DMS 273 (cell line): ENCODE measurements around the gene MSI2.
A peak's percentile ranks its signal among the peaks of the same experiment; 100 is the strongest.

Source experiments
- DNase-seq: peaks from one replicate; lab custom pipeline; 2025; ENCODE audit not compliant: unreplicated experiment; lab: John Stamatoyannopoulos, UW

MSI2 gene

DNA sequence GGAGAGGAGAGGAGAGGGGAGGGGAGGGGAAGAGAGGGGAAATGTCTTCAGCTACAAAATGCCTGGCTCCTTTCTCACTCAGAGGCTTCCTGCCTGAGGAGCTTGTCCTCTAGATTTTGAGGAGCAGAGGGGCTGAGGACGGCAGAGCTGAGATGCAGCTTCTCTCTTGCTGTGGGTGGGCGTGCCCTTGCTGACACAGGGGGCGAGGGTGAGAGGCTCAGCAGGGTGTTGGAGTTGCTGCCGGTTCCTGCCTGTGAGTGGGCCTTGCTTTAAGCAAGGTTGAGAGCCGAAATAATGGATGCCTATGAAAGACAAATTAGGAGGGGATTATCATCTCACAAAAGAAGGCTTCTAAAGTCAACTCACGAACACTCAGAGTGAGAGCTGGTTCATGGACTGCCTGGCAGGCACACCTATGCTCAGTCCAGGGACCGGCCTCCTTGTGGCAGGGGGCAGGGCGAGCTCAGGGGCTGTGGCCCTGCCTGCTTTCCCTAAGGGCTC lies 215.6 kb downstream of the MSI2 start:
- DNase-seq = no peak

DNA sequence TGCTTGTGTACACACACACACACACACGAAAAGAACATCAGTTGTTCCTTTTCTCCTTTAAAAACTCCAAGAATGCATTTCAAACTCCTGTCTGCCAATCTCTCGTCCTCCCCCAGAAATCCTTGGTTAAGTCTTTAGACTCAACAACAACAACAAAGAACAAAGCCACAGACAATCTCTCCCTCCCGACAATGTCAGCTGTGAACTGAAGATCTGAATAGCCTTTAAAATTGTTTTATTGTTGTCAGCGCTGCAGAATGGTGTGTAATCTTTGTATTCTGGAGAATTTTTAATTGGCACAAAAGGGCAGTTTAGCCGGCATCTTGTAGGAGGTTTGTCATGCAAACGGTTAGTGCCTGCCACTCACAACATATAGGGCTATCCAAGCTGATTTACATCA lies 219.5 kb downstream of the MSI2 start:
- no peak for DNase-seq

DNA sequence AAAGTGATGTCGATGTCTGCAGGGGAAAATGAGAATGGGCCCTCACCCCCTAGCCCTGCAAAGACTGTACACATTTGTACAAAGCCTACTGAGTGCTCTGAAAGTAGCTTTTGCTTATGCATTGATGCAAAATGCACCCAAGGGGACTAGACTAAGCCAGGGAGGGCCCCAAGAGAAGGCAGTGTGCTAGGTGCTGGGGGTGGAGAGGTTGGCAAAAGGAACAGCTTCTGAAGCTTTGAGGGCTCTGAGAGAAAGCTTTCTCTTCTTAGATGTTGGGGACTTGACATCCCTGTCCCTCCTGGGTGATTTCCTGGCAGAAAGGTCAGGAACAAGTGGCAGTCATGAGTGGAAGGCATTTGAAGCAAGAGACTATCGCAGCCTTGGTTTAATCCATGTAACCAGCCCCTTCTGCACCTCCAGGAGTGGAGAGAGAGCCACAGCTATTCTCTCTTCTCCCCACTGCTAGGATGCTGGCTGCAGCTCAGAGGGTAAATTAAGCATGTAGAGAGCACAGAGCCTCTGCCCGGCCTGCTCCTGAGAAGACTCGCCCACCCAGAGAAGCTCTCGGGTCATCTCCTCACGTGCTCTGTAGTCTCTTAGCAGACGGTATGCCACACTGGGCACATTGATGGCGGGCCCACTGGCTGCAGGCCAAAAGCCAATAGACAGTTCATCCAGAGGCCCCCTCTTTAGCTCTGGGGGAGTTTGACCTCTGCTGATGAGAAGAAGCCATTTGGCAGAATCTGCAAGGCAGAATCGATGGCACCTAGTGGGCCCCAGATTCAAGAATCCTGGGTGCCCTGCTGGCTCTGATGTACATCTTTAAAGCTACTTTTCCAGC lies 221.4 kb downstream of the MSI2 start:
- DNase-seq = no peak

DNA sequence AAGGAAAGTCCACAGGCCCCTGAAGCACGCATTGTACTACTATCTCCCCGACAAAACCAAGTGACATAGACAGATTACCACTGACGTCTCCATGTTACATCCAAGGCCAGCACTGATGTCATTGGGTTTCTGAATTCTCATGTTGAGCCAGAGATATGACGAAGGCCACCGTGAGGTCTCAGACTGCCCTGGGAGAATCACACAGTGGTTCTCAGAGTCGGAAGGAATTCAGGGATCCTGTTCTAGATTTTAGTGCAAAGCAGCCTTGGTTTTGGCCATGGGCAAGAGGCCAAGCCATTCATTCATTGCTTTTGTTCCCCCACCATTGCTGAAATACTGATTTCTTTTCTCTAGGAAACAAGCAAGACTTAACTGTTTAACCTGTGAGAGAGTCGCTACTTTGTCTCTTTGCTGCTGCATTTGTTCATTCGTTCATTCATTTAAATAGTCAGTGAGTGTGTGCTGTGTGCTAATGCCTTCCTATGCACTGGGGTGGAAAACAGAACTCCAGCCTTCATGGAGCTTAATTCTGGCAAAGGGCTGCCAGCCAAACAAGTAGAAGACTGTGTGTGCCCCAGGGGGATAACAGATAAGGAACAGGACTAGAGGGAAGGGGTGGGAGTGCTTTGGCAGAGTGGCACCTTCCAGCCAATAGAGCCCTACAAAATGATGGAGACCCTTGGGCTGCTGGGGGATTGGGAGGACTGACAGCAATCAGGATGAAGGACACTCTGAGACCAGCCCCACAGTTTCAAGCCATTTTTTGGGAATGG lies 222.3 kb downstream of the MSI2 start:
- DNase-seq = no peak

DNA sequence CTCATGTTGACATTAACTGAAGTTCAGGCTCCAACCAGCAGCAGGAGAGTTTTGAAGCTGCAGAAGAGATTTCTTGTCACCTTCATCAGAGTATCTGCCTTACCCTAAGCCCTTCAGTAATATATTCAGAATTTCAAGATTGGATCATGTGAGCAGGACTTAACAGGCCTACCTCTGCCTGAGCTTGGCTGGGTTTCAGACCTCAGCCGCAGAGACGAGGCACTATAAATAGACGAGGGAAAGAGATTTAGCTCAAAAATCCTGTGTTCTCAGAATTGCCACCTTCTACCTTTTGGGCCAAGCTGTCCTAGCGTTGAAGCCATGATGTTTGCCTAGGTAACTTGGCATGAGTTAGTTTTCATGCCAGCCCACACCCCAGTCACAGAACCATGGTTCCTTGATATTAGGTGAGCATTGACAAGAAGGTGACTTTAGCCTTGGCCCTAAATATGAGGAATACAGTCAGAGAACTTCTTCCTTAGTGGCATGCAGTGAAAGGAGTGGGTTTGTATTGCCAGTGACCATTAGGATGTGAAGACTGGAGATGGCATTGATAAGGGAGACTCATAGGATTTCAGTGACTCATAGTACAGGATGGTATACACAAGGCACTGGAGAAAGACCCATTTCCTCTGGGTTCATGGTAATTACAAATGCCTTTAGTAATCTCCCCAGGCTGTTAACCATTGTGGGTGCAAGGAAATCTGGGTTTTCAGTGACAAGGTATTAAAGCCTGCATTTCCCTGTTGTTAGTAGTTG lies 224.3 kb downstream of the MSI2 start:
- peak; percentile 57 for DNase-seq

DNA sequence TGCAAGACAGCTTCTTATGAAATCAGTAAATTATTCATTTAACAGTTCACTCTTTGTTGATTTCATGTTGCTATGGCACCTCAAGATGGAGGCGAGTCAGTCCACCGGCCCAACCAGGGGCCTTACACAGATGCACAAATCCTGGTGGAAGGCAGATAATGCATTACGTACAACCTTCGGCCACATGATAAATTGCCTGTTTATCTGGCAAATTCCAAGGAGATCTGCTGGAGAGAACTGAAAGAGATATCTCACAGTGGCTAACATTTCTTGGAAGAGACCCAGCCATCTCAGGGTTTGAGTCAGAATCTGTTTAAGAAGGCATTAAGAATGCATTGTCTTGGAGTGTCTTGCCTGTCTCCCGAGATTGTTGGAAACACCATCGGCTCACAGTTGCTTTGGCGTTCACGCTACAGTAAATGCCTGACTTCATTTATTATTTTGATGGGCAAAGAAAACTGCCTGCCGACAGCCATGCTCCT lies 225.6 kb downstream of the MSI2 start:
- no peak for DNase-seq

DNA sequence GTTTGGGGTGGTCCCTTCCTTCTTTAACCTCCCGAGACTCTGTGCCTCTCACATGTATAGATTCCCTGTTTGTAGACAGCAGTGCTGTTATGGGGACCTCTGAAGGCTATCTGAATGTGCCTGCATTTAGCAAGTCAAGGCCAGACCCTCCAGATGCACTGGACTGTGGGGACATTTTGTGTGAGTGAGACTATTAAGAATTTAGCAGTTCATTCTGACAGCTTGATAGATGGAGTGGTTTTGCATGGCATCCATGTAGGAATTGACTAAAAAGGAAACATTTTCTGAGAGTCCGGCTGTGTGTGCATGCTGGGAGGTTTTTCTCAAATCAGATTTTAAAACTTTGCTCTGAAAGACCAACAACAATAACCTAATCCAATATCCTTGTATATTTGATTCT lies 226.3 kb downstream of the MSI2 start:
- DNase-seq = no peak

DNA sequence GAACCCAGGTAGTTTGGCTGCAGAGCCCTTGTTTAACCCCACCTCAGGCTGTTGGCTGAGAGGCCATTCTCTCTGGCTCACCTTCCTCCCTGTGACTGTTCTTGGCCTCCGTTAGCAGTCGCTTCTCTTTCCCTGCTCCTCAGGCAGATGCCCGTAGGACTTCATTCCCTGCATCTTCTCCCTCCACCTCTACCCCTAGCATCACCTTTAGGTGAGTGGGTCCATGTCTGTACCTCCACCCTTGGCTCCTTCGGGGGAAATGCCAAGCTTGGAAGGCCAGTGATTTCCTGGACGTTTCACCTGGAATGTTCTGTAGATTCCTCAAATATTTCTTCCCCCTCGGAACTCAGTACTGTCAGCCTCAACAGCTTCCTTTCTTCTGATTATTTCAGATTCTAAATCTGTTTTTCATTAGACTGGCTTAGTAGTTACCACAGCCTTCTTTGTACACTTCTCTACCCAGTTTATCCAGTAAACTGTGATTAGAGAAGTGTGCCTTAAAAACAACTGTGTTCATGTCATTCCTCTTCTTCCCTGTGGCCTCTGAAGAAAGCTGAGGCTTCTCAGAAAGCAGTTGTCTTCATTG lies 227.9 kb downstream of the MSI2 start:
- DNase-seq = no peak

DNA sequence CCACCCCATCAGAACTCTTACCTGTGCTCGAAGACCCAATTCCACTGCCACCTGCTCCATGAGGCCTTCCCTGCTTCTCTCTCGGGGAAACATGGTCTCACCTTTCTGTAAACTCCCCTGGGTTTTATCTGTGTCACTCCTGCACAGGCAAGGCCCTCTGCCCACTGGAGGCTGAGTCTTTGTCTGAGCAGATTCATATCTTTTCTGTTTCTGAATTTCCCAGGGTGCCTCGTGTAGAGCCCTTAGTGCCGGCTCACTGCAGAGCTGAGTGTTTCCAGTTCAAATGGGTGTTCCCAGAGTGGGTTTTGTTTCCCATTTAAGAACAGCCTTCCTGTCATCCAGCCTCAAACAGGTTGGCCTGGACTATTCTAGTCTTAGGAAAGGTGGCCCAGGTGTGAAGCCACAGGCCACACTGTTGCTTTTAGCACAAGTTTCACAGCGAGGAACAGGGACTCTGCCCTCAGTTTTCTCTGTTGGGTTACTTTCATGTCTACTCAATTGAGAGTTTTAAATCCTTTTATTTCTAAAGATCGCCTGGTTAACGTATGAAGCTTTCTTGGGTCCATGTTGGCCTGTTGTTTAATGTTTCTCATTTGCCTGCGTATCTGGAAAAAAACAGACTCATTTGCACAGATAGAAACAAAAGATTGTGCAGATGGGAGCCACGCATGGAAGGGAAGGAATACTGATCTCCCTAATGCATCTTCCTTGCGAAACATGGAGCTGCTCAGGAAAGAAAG lies 228.7 kb downstream of the MSI2 start:
- DNase-seq = no peak

DNA sequence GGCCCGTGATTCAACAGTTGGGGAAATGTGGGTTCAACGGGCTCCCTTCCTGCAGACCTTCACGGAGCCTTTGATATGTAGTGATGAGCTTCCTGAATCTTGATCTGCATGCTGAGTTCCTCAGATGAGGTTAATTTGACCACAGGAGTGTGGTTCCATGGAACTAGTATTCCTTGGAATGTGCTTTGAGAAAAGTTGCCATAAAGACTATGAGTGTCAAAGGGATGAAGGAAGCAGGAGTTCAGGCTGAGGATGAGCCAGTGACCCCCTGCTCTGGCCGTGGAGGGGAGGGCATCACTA lies 229.2 kb downstream of the MSI2 start:
- DNase-seq = no peak

DNA sequence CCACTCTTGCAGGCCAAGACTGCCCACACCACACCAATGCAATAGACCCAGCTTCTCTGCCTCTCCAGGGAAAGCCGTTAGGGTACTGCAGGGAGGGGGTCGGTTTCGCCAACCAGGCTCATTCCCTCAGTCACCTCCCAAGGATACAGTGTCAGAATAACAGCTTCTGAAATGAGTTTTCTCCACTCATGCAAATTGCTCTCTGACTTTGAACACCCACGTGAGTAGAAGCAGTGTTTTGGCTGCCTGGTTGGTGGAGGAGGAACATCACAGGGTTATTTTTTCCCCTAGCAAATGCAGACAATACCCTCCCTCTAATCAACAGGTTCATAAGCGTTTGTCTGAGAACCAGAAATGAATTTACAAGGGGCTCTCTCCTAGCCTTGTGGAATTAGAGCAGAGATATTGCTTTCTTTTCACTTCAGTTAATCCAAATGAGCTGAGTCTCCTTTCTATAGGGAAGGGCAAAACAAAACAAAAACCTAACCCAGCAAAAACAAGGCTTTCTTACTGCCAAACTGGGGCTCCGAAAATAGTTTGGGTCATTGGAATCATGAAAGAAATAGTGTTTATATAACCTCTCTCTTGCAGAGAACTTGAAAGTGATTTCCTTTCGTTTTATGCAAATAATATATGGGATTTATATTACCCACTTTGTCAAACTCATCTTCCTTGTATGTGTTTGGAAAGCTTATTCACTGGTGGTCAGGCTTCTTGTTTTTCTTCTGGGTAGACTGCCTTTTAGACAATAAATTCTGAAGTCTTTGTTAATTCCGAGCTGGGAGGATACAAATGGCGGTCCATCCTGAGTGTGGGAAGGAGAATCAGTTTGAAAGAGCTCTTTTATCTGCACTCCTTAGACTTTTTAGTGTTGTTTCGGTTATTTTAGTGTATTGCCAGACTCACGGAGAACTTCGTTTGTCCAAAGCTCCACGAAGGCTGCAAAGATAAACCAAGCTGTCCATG lies 229.9 kb downstream of the MSI2 start:
- DNase-seq = no peak

DNA sequence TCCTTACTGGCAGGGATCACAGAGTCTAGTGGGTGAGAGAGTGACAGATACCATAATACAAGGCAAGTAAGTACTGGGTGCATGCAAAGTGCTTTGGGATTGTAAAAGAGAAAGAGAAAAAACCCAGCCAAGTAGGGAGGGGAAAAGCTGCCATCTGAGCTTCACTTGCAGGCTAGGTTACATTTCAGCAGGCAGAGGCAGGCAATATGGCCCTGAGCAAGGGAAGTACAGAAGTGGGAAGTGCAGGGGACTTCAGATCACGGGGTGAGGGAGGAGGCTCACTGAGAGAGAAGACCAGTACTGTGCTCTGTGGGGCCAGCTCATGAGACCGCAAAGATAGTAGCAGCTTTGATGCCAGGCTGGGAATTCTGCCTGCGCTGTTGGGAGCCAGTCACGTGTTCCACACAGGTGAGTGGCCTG lies 230.6 kb downstream of the MSI2 start:
- DNase-seq = no peak

DNA sequence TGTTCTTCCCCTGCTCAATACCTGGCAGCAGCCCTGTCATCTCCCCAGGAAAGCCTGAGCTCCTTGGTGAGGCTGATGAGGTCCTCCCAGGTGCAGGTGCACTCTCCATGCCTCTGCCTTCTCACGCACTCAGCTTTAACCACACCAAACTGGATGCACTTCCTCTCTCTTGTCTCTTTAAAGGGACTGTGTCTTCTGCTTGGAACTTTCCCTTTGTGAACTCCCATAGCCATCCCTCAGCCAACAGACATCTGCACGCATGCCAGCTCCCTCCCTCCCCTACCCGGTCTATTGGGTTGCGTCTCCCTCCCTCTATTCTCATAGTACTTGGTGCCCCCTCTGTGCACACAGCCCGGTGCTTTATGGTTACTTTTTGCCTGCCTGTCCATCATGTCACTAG lies 231.2 kb downstream of the MSI2 start:
- no peak for DNase-seq

DNA sequence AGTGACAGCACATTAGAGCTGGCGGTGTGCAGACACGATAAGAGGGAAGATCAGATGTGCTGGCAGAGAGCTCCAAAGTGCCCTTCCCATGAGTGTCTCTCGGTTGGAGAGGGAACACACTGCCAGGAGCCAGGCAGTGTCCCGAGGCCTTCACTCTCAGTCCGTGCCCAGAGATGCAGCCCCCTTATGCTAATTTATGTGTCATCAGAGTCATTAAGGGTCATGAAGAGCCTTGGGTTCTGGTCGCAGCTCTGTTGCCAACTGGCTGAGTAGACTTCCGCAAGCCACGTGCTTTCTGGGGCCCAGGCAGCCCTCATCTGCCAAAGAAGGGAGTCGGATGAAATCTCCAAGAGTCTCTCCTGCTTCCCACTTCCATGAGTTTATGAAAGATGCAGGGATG lies 232.5 kb downstream of the MSI2 start:
- no peak for DNase-seq

DNA sequence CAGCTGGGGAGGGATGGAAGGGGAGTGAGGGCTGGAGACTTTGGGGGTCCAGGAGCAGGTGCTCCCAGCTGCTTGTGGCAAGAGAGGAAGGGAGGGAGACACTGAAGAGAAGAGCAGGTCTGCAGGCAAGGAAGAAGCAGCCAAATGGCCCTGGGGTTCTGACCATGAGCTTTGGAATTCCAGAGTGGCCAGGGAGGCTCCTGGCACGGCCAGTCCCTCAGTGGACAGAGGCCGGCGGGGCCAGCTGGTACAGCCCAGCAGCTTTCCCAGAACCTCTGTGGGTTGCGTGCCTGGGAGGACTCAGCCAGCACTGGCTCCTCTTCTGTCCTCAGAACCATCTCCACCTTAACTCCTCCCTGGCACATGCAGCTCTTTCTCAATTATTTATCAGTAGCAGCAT lies 233.0 kb downstream of the MSI2 start:
- DNase-seq = no peak

DNA sequence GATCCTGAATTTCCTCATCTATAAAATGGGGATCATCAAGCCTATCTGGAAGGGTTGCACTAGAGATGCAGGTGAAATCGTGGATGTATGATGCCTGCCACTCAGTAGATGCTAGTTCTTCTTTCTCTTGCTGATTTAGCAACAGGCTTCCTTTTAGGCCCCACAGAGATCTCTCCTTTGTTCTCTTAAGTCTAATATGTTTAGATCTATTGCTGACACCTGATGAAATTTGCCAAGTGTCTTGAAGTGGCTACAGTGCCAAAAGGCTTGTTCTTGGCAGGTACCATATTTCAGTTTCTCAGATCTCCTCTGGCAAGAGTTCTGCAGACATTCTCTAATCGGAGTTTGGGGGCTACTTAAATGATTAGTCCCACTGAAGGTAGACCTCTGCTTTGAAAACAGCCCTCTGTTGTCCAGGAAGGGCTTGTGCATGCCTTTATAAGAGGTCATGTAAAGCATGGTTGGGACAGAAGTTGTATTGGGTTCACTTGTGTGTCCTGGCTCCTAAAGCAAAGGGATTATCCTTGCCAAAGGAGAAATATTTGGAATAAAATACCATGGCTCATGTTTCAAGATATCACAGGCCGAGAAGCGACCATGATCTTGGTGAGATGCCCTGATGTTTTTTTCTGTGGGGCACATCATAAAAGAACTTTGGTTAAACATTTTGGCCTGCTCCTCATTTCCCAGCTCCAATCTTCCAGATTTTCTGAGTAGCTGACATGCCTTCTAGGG lies 234.0 kb downstream of the MSI2 start:
- DNase-seq = no peak

DNA sequence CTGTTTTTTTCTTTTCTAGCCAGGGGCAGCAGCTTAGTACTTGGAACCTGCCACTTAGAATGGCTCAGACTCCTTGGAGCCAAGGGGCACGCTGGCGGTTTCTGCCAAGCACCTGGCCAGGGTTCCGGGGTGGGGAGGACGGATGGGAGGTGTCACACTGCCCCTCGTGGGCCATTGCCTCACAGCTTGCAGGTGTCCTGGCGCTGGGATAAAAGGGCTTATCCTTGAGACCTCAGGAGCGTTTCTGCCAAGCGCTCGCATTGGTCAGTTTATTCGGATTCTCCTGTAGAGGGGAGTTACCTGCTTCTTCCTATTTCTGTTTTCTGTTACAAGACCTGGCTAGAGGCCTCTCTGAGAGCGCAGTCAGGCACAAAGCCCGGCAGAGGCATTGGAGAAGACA lies 234.6 kb downstream of the MSI2 start:
- DNase-seq = no peak

DNA sequence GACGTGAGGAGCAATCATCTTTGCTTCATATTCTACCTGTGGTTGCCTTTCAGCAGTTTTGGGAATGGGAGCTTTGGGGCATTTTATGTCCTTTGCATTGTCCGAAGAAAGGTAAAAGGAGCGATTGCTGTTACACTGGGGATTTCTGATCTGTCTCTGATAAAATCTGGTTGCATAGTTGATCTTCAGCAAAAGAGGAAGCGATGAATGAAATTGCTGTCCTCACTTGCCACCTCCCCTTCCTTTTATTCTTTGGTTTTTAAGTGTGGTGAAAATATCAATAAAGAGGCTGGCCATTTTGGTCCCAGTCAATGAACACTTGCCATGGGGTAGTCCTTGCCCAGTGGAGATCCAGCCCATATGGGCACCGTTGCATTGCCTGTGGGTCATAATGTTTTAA lies 236.8 kb downstream of the MSI2 start:
- no peak for DNase-seq

DNA sequence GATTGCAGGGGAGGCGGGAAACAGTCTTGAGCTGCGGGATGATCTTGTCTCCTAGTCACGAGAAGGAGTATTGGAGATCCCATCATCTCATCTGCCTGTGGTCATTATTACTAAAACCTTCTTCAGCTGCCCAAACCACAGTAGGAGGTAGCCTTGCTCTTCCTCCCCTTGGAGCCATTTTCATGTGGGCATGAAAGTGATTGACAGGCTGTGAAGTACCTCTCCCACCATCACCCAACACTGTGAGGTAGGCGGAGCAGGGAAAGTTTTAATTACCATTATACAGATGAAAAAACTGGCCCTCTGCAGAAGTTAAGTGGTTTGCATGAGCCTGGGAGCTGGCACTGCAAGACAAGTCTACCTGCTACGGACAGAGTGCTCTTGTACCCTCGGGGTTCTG lies 237.3 kb downstream of the MSI2 start:
- DNase-seq = no peak
